Liver (tissue), 9 donors: ENCODE data around the gene FICD. TPM values are rescaled to one million over a fixed set of nuclear protein-coding genes. Genes with fewer than 3 reads are reported as not detected.

Experiments
- DNase-seq: peaks from one replicate; pipeline ENCODE4 v3.0.0-alpha.2; 2017; ENCODE audit warnings: low spot score
- H3K27ac ChIP-seq, 2 donors: one replicate each; pipeline ENCODE4 v1.7.0; 2013; ENCODE audit warnings: inconsistent platforms in 2 of 2, low read length in 2 of 2, control low read depth in 1 of 2, low read depth in 1 of 2, mild to moderate bottlenecking in 1 of 2
- H3K27me3 ChIP-seq, 4 donors: one replicate each; pipeline versions ENCODE4 v1.6.1 to v1.7.0; 2013; ENCODE audit warnings: low read length in 3 of 4, inconsistent platforms in 1 of 4, mild to moderate bottlenecking in 1 of 4, moderate library complexity in 1 of 4; ENCODE audit not compliant: control insufficient read depth in 4 of 4, insufficient read depth in 4 of 4
- H3K36me3 ChIP-seq, 4 donors: one replicate each; pipeline versions ENCODE4 v1.6.1 to v1.7.0; 2013; ENCODE audit warnings: low read length in 3 of 4, mild to moderate bottlenecking in 3 of 4, low read depth in 1 of 4, moderate library complexity in 1 of 4; ENCODE audit not compliant: control insufficient read depth in 4 of 4, insufficient read depth in 3 of 4
- H3K4me1 ChIP-seq, 4 donors: one replicate each; pipeline versions ENCODE4 v1.6.1 to v1.7.0; 2013; ENCODE audit warnings: low read length in 3 of 4, mild to moderate bottlenecking in 3 of 4, moderate library complexity in 1 of 4; ENCODE audit not compliant: control insufficient read depth in 4 of 4, insufficient read depth in 4 of 4
- H3K4me3 ChIP-seq, 3 donors: one replicate each; pipeline versions ENCODE4 v1.6.1 to v1.7.0; 2013; ENCODE audit warnings: low read length in 3 of 3, control low read depth in 1 of 3, low read depth in 1 of 3, mild to moderate bottlenecking in 1 of 3
- H3K9ac ChIP-seq, 2 donors: one replicate each; pipeline ENCODE4 v1.7.0; 2013; ENCODE audit warnings: low read length in 2 of 2, mild to moderate bottlenecking in 2 of 2, moderate library complexity in 2 of 2, control low read depth in 1 of 2, low read depth in 1 of 2
- H3K9me3 ChIP-seq, 4 donors: one replicate each; pipeline versions ENCODE4 v1.6.1 to v1.7.0; 2013; ENCODE audit warnings: low read length in 3 of 4; ENCODE audit not compliant: control insufficient read depth in 4 of 4
- ATF3 ChIP-seq: IDR thresholded peaks from 2 replicates; pipeline ENCODE4 v1.6.1; 2016; ENCODE audit warnings: antibody characterized with exemption
- CTCF ChIP-seq: fragments of 150-350 bp; IDR thresholded peaks from 2 replicates; pipeline ENCODE4 v1.5.1; 2017; ENCODE audit warnings: improper control_type of control experiment, low read depth, low read length; ENCODE audit not compliant: missing input control
- EGR1 ChIP-seq, 2 donors: IDR thresholded peaks; 2 replicates each; pipeline ENCODE4 v1.6.1; 2016 to 2018; ENCODE audit warnings: antibody characterized with exemption in 2 of 2, low read depth in 2 of 2
- FOXA1 ChIP-seq: IDR thresholded peaks from 2 replicates; pipeline ENCODE4 v1.6.1; 2016; ENCODE audit warnings: antibody characterized with exemption
- FOXA2 ChIP-seq: IDR thresholded peaks from 2 replicates; pipeline ENCODE4 v1.6.1; 2016; ENCODE audit warnings: antibody characterized with exemption
- GABPA ChIP-seq, 2 donors: IDR thresholded peaks in 1 of 2; conservative IDR thresholded peaks in 1 of 2; 2 replicates each; pipeline ENCODE4 v1.6.1; 2016; ENCODE audit warnings: antibody characterized with exemption in 2 of 2, mild to moderate bottlenecking in 1 of 2, moderate library complexity in 1 of 2
- HNF4A ChIP-seq, 2 donors: conservative IDR thresholded peaks; 2 replicates each; pipeline ENCODE4 v1.6.1; 2016; ENCODE audit warnings: antibody characterized with exemption in 2 of 2, mild to moderate bottlenecking in 2 of 2
- HNF4G ChIP-seq: IDR thresholded peaks from 2 replicates; pipeline ENCODE4 v1.6.1; 2016; ENCODE audit warnings: antibody characterized with exemption
- JUND ChIP-seq, 2 donors: IDR thresholded peaks; 2 replicates each; pipeline ENCODE4 v1.6.1; 2016; ENCODE audit warnings: antibody characterized with exemption in 2 of 2
- MAX ChIP-seq: IDR thresholded peaks from 2 replicates; pipeline ENCODE4 v1.6.1; 2016; ENCODE audit warnings: antibody characterized with exemption
- NR2F2 ChIP-seq: IDR thresholded peaks from 2 replicates; pipeline ENCODE4 v1.6.1; 2016; ENCODE audit warnings: antibody characterized with exemption
- RAD21 ChIP-seq, 2 donors: IDR thresholded peaks; 2 replicates each; pipeline ENCODE4 v1.6.1; 2016; ENCODE audit warnings: antibody characterized with exemption in 2 of 2, mild to moderate bottlenecking in 2 of 2
- REST ChIP-seq: IDR thresholded peaks from 2 replicates; pipeline ENCODE4 v1.6.1; 2016; ENCODE audit warnings: antibody characterized with exemption, mild to moderate bottlenecking
- RXRA ChIP-seq, 2 donors: IDR thresholded peaks; 2 replicates each; pipeline ENCODE4 v1.6.1; 2017 to 2018; ENCODE audit warnings: antibody characterized with exemption in 2 of 2, mild to moderate bottlenecking in 1 of 2
- SP1 ChIP-seq: IDR thresholded peaks from 2 replicates; pipeline ENCODE4 v1.6.1; 2018; ENCODE audit warnings: antibody characterized with exemption, mild to moderate bottlenecking
- TAF1 ChIP-seq: conservative IDR thresholded peaks from 2 replicates; pipeline ENCODE4 v1.6.1; 2016; ENCODE audit warnings: antibody characterized with exemption, mild to moderate bottlenecking
- YY1 ChIP-seq: IDR thresholded peaks from 2 replicates; pipeline ENCODE4 v1.6.1; 2016; ENCODE audit warnings: antibody characterized with exemption, mild to moderate bottlenecking
- ZBTB33 ChIP-seq: IDR thresholded peaks from 2 replicates; pipeline ENCODE4 v1.6.1; 2016; ENCODE audit warnings: antibody characterized with exemption
- WGBS: extraction: QIAGEN DNeasy Blood & Tissue Kit; methylation state at CpG from one replicate; pipeline ENCODE4 v1.1.7; 2013; 5-methylcytosine and 5-hydroxymethylcytosine counted together
- polyA plus RNA-seq, 2 donors: library from polyadenylated mRNA; stranded (reverse) in 1 of 2; unstranded in 1 of 2; fragments of 200-250 nt in 1 of 2; fragments of >200 nt in 1 of 2; fragmentation: Nextera tagmentation in 1 of 2; extraction: Ambion mirVana in 1 of 2; gene quantifications; one replicate each; pipeline versions ENCODE4 v1.2.1 to v1.2.3, GENCODE V29; 2013 to 2015
- total RNA-seq, 2 donors: library from RNA; depleted of rRNA; stranded (reverse); fragments of >200 nt; gene quantifications; one replicate each; pipeline ENCODE4 v1.2.3, GENCODE V29; 2014
- donor health status: healthy.
- donor health status: healthy.
- donor health status: healthy.
- donor health status: healthy.
- donor health status: healthy.

The FICD gene
- total and polyA plus RNA-seq, 4 donors, result 3.6 to 20.9 (median 6.6) TPM

GRCh38 chr12:108543652-108544051 lies 28.6 kb downstream of the FICD start:
- Histone ChIP-seq H3K27me3 (no peaks in the 10 kb centered on the region), H3K4me1 (peaks cover 0 to 3% (median 0%) of the 10 kb centered on the region in 4 donors), H3K9ac (no peak overlapping the region), H3K36me3 (peaks cover 8 to 55% (median 42%) of the 10 kb centered on the region in 4 donors), H3K9me3 (no peaks in the 10 kb centered on the region), H3K27ac (no peak overlapping the region), H3K4me3 (no peak overlapping the region)
- no peak for TF ChIP-seq NR2F2
- TF ChIP-seq FOXA1, result no peak
- no peak for TF ChIP-seq ZBTB33
- TF ChIP-seq EGR1 (IDR thresholded peaks at IDR 0.05; ENCODE audit: low read depth in 2 of 2), result no peak
- no peak for TF ChIP-seq YY1
- TF ChIP-seq GABPA (IDR thresholded peaks at IDR 0.05 in 1 of 2, conservative IDR thresholded peaks at IDR 0.05 in 1 of 2), result no peak
- TF ChIP-seq CTCF, result no peak
- TF ChIP-seq RXRA (IDR thresholded peaks at IDR 0.05), result no peak
- TF ChIP-seq JUND (IDR thresholded peaks at IDR 0.05), result no peak
- no peak for TF ChIP-seq RAD21 (IDR thresholded peaks at IDR 0.05)
- TF ChIP-seq MAX, result no peak
- TF ChIP-seq HNF4A (conservative IDR thresholded peaks at IDR 0.05), result no peak
- no peak for TF ChIP-seq SP1
- no peak for TF ChIP-seq HNF4G
- TF ChIP-seq ATF3, result no peak
- no peak for TF ChIP-seq TAF1
- no peak for DNase-seq
- WGBS, result 97% methylated on average over 3 of the region's 3 CpGs

- H3K9ac ChIP-seq, result no peak overlapping the region
- peaks cover 0 to 1% (median 0%) of the 10 kb centered on the region in 4 donors for H3K4me1 ChIP-seq
- WGBS, result 78% methylated on average over 9 of the region's 9 CpGs
- no peak for DNase-seq
- H3K36me3 ChIP-seq, result peaks cover 6 to 51% (median 41%) of the 10 kb centered on the region in 4 donors
- H3K9me3 ChIP-seq, result no peaks in the 10 kb centered on the region
- no peak overlapping the region for H3K27ac ChIP-seq
- H3K4me3 ChIP-seq, result no peak overlapping the region
- H3K27me3 ChIP-seq, result no peaks in the 10 kb centered on the region
- TF ChIP-seq NR2F2 (no peak), SP1 (no peak), ATF3 (no peak), HNF4G (no peak), REST (no peak), GABPA (IDR thresholded peaks at IDR 0.05 in 1 of 2, conservative IDR thresholded peaks at IDR 0.05 in 1 of 2) (no peak), FOXA2 (no peak), ZBTB33 (no peak), CTCF (no peak), FOXA1 (no peak), YY1 (no peak), JUND (IDR thresholded peaks at IDR 0.05) (no peak), RAD21 (IDR thresholded peaks at IDR 0.05) (no peak), HNF4A (conservative IDR thresholded peaks at IDR 0.05) (no peak), TAF1 (no peak), EGR1 (IDR thresholded peaks at IDR 0.05; ENCODE audit: low read depth in 2 of 2) (no peak), RXRA (IDR thresholded peaks at IDR 0.05) (no peak)
Observed at GRCh38 chr12:108547686-108548085, 32.6 kb downstream of the FICD start.
